ENCODE measurements around the gene FLOT2. TPM values are rescaled to one million over a fixed set of nuclear protein-coding genes. Genes with fewer than 3 reads are reported as not detected.
"Not testable (repeated sequence)": the region's sequence is repeated elsewhere in the genome, so short reads cannot be mapped to it uniquely, and the experiment has no call there.

The FLOT2 gene
- total RNA-seq, 1 experiment from 2014 or later, result 18.5 TPM

DNA sequence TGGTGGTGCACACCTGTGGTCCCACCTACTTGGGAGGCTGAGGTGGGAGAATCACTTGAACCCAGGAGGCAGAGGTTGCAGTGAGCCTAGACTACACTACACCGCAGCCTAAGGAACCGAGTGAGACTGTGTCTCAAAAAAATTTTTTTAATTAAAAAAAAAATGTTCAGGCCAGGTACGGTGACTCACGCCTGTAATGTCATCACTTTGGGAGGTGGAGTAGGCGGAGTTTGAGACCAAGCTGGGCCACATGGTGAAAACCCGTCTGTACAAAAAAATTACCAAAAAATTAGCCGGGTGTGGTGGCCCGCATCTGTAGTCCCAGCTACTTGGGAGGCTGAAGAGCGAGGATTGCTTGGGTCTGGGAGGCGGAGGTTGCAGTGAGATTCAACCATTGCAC, 51.3 kb downstream of the FLOT2 start:
- no peak for DNase-seq (ENCODE audit: low read depth)

DNA sequence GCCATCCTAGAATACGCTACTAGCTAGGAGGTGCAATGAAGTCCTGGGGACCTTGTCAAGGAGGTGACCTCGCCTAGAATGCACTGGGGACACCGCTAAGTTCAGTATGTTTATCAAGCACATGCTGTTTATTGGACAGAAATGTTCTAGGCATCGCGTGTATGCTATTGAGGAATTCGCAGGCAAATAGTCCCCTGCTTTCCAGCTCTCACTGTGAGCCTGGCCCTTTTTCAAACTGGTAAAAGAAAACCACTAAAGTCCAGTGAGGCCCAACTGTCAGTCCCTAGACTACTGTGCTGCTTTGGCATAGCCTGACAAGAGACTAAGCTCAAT, 53.8 kb downstream of the FLOT2 start:
- DNase-seq (ENCODE audit: low read depth), result no peak

DNA sequence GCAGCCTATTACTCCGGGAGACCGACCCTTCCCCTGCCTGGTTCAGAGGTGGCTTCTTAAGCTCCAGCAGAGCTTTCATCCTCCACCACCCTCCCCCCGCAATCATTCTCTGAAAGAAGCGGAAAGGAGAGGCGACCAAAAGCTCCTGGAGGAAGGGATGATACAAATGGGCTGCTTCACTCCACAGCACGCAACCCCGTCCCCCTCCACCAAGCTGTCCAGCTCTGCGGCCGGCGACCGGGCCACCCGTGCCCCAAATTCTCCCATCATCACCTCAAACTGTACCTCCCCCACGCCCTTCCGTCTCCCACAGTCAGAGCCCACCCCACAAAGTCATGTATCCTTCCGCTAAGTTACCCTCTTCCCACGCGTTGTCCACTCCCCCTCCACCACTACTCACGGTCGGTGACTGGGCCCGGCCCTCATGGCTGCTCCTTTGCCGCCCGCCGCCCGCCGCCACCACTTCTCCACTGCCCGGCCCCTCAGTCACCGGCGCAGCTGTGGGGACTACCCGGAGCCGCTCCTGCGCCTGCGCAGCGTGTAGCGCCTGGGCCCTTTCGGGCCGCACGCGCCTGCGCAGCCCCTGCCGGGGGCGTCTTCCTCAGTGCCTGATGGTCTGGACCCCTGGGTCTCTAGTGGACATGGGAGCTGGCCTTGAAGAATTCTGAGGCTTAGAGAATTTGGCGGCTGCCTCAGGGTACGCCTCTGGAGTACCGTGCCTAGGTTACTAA, 55.1 kb downstream of the FLOT2 start, which contains the start of gene FAM222B:
Gene FAM222B (minus strand): TSS at position 509 of the 731 bp plus-strand sequence. CDS start 76,123 bp downstream, outside the sequence.
- peak; percentile 92 for DNase-seq (ENCODE audit: low read depth)

DNA sequence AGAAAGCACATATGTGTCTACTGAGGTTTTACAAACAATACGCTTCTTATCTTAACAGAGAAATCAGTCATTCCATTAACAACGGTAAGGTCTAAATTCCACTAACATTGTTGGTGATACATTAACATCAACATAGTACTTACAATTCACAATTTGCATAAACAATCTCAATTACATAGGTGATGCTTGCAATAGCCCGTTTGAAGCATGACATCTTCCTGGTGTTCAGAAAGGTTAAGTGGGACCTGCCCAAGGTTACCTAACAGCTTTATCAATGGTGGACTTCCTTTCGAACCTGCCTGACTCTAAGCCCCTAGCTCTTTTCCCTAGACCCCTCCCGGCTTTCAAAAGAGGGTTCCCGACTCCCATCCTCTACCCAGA, 55.6 kb downstream of the FLOT2 start:
- DNase-seq (ENCODE audit: low read depth), result no peak

DNA sequence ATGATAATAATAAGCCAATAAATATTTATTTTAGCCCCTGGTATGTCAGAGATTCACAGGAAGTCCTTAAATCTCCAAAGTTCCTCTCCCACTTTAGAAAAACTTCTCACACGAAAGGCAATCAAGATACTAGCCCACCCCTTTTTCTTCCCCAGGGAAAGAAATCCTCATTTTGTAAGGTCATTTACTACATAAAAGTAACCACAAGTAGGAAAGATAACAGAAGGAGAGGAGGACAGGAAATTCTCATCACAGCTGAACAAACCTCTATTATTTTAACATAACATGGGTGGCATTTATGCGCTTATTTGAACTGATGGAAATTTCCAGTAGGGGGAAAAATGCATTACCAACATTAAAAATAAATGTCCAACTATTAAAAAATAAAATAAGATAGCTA, 58.3 kb downstream of the FLOT2 start:
- DNase-seq (ENCODE audit: low read depth), result no peak

DNA sequence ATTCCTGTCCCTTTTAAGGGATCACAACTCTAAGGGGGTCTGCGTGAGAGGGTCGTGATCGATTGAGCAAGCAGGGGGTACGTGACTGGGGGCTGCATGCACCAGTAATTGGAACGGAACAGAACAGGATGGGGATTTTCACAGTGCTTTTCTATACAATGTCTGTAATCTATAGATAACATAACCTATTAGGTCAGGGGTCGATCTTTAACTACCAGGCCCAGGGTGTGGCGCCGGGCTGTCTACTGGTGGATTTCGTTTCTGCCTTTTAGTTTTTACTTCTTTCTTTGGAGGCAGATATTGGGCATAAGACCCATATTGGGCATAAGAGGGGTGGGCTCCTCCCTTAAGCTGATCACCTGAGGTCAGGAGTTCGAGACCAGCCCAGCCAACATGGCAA, 61.0 kb downstream of the FLOT2 start:
- DNase-seq (ENCODE audit: low read depth), result not testable (repeated sequence)

DNA sequence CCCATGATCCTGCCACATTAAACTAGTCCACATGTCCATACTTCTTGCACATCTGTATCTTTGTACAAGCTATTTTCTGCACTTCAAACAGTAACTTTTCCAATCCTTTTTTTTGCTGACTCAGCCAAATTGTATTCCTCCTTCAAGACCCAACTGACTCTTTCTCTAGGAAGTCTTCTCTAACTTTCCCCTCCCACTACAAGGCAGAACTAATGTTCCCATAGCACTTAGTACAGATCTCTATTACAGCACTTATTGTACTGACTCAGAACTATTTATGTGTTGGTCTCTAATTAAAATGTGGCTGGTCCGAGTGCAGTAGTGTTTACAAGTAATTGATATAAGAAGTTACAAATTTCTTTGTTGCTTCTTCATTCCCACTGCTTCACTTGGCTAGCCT, 63.1 kb downstream of the FLOT2 start:
- no peak for DNase-seq (ENCODE audit: low read depth)

Other genes starting within 250 kb of the FLOT2 start
- 67.6 and 68.2 TPM in 2 replicates for gene SDF2, start 235.8 kb downstream of the FLOT2 start, total RNA-seq (2014; rRNA removed; shearing (Covaris generic))
- gene SUPT6H, start 235.5 kb downstream of the FLOT2 start, total RNA-seq (2014; rRNA removed; shearing (Covaris generic)), result 28.4 and 38.2 TPM in 2 replicates
- gene PROCA1, start 185.8 kb downstream of the FLOT2 start, total RNA-seq (2014; rRNA removed; shearing (Covaris generic)), result 0.21 and 0.23 TPM in 2 replicates
- gene RAB34, start 179.9 kb downstream of the FLOT2 start, total RNA-seq (2014; rRNA removed; shearing (Covaris generic)), result 243 and 290 TPM in 2 replicates
- 697 and 1,346 TPM in 2 replicates for gene RPL23A, start 177.7 kb downstream of the FLOT2 start, total RNA-seq (2014; rRNA removed; shearing (Covaris generic))
- 1.3 and 2.4 TPM in 2 replicates for gene TLCD1, start 171.5 kb downstream of the FLOT2 start, total RNA-seq (2014; rRNA removed; shearing (Covaris generic))
- 2.9 and 10.2 TPM in 2 replicates for gene NEK8, start 168.9 kb downstream of the FLOT2 start, total RNA-seq (2014; rRNA removed; shearing (Covaris generic))
- 20.4 and 23.7 TPM in 2 replicates for gene TRAF4, start 153.7 kb downstream of the FLOT2 start, total RNA-seq (2014; rRNA removed; shearing (Covaris generic))
- gene FAM222B, start 54.9 kb downstream of the FLOT2 start, total RNA-seq (2014; rRNA removed; shearing (Covaris generic)), result 2.3 and 3.1 TPM in 2 replicates
- gene ERAL1, start 42.7 kb downstream of the FLOT2 start, total RNA-seq (2014; rRNA removed; shearing (Covaris generic)), result 26.4 and 38.4 TPM in 2 replicates
- gene DHRS13, start 5.3 kb upstream of the FLOT2 start, total RNA-seq (2014; rRNA removed; shearing (Covaris generic)), result 10.9 and 12.4 TPM in 2 replicates
- gene PHF12, start 53.8 kb upstream of the FLOT2 start, total RNA-seq (2014; rRNA removed; shearing (Covaris generic)), result 18.0 and 29.1 TPM in 2 replicates
- not detected in 2 replicates for gene SEZ6, start 108.3 kb upstream of the FLOT2 start, total RNA-seq (2014; rRNA removed; shearing (Covaris generic))
- gene PIPOX, start 145.4 kb upstream of the FLOT2 start, total RNA-seq (2014; rRNA removed; shearing (Covaris generic)), result 0.34 TPM in 1 of 2 replicates, not detected in the other

All from Daoy (cell line).